GM19023 (cell line): Measurements from ENCODE around the gene PITPNM1.
"Not testable (repeated sequence)": the region's sequence is repeated elsewhere in the genome, so short reads cannot be mapped to it uniquely, and the experiment has no call there.

Experiments
- ATAC-seq: cut with Tn5 transposase; IDR thresholded peaks from one replicate; pipeline ENCODE4 v1.9.1; 2021; ENCODE audit warnings: mild to moderate bottlenecking, moderate library complexity; ENCODE audit not compliant: unreplicated experiment

The PITPNM1 gene

DNA sequence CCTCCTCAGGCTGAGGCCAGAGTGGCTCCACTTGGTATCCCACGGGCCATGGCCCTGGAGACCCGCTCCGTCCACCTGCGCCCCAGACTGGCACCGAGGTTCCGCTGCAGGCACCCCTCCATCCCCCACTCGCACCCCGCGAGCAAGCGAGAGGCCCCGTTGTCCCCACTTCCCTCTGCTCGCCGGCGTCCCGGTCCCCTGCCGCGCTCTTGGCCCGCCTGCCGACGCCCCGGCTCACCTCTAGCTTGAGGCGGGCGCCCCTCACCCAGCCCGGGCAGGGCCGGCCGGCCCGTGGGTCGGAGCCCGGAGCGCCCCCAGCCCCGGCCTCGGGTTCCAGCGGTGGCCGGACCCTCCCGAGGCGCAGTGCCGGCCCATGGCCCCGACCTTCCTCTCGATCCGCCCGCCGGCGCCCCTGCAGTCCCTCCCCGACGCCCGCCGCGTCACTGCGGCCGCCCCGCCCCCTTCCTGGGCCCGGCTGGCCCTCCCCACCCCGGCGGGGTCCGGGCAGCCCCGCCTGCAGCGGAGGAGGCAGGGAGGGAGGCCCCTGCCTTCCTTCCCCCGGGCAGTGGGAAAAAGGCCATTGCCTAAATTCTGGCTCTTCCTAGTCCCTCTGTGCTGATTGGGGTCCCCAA lies at the start of gene PITPNM1:
Gene PITPNM1 (minus strand): TSS at position 414 of the 632 bp plus-strand sequence. CDS start 1,183 bp downstream, outside the sequence.
- ATAC-seq: no peak

DNA sequence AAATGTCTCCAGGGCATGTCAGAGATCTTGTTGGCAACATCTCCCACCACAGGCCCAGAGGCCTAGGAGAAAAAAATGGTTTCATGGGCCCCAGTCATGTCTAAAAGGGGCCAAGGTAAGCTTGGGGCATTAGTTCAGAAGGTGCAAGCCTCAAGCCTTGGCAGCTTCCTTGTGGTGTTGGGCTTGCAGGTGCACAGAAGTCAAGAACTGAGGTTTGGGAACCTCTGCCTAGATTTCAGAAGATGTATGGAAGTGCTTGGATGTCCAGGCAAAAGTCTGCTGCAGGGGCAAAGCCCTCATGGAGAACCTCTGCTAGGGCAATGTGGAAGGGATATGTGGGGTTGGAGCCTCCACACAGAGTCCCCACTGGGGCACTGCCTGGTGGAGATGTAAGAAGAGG lies 46.5 kb upstream of the PITPNM1 start:
- not testable (repeated sequence) for ATAC-seq

DNA sequence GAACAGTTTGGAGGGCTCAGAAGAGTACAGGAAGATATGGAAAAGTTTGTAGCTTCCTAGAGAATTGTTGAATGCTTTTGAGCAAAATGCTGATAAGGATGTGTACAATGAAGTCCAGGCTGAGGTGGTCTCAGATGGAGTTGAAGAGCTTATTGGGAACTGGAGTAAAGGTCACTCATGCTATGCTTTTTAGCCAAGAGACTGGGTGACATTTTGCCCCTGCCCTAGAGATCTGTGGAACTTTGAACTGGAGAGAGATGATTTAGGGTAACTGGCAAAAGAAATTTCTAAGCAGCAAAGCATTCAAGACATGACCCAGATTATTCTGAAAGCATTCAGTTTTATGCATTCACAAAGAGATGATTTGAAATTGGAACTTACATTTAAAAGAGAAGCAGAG lies 46.0 kb upstream of the PITPNM1 start:
- ATAC-seq: no peak

DNA sequence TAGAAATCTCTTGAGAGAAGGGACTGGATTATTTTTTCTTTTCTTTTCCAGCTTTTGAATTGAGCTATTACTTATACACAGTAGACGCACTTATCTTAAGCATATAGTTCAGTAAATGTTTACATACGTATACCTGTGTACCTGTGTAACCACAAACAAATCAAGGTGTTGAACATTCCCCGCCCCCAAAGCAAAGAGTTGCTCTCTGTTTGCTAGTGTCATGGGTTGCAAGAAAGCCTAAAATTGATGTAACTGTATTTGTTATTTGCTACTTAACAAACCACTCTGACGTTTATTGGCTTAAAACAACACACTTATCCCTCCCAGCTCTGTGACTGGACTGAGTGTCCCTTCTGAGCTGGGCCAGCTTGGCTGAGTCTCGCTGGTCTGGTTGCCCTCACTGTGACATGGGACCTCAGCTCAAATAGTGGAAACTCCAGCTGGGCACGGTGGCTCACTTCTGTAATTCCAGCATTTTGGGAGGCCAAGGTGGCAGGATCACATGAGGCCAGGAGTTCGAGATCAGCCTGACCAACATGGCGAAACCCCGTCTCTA lies 43.5 kb upstream of the PITPNM1 start:
- no peak for ATAC-seq

DNA sequence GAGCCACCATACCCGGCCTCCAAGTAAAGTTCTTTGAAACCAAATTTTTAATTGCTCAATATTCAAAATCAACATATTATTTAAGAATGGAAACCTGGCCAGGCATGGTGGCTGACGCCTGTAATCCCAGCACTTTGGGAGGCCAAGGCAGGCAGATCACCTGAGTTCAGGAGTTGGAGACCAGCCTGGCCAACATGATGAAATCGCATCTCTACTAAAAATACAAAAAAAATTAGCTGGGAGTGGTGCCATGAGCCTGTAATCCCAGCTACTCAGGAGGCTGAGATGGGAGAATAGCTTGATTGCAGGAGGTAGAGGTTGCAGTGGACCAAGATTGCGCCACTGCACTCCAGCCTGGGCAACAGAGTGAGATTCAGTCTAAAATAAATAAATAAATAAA lies 42.9 kb upstream of the PITPNM1 start:
- not testable (repeated sequence) for ATAC-seq

DNA sequence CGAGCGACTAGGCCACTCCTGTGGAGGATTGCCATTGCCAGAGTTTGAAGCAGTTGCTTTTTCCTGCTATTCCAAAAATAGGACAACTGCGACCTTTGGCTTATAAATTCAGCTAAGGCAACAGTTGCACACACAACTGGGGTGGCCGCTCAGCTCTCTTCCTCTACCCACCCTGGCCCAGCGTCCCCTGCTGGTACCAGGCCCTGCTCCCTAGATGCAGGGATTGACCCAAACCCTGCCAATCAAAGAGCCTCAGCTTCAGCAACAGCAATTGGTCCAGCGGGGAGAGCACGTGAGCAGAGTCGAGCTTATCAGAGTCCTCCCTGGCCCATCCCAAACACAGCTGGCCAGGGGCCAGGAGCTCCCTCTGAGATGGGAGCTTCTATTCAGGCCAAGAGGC lies 40.1 kb upstream of the PITPNM1 start:
- ATAC-seq: no peak

DNA sequence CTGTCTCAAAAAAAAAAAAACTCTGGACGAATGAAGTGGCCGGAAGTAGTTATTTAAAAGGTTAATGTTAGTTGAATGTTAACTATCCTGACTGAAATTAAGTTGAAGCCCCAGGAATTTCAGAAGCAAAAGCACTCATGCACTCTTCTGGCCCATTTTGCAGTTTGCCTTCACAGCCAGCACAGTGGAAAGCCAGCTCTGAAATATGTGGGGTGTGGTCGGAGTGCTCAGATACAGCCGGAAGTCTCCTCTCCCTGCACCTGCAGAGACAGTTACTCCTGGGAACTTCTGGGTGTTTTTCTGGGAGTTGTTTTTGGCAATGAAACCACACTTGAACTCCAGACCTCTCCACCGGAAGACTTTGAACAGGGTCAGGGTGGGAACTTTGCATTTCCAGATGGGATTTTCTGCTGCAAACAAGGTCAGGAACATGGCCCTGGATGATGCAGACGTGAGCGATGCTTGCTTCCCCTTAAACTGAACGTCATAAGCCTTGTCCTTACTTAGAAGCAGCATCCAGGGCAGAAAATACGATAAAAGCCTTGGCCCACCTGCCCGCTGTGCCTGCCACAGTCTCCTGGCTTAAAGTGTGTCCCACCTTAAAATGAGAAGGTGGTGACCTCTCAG lies 39.6 kb upstream of the PITPNM1 start:
- ATAC-seq: no peak

DNA sequence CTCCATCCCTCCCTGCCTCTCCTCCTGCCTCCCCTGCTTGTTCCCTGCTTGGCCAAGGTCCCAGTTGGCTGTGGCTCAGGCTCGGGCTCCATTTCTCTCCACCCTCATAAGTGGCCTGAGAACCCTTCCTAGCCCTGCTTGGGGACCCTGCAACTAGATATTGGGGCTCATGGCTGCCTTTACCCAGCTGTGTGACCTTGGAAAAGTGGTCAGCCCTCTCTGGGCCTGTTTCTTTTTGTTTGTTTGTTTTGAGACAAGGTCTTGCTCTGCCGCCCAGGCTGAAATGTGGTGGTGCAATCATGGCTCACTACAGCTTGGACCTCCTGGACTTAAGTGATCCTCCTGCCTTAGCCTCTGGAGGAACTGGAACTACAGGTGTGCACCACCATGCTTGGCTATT lies 38.4 kb upstream of the PITPNM1 start:
- no peak for ATAC-seq

DNA sequence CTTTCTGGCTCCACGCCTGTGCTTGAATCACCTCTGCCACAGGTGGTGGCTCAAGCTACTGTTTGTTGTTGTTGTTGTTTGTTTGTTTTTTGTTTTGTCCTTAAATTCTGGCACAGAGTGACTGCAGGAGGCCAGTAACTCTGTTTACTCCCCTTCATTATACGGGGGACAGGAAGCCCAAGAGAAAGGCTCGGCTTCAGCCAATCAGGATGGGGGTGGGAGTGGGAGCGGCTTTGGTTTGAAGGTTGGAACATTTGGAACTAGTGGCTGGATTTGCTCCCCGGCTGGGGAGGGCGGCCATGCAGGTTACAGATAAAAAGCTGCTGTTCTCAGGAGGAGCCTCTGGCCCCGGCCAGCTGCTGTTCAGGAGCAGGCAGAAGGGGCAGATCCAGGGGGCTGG lies 37.8 kb upstream of the PITPNM1 start:
- no peak for ATAC-seq

DNA sequence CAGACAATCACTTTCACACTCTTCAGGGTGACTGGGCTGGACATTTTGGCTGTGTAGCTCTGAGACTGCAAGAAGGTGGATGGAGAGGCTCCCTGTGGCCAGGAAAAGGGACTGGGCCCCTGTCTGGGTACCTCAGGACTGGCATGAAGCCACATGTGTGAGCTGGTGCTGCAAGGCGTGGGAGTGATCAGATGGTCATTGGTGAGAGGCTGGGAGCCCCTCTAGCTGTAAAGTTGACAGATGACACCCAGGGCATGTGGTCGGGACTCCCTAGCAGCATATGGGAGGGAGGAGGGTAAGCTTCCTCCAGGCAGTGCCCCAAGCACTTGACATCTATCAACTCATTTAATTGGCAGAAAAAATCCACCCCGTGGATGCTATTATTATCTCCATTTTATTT lies 37.0 kb upstream of the PITPNM1 start:
- ATAC-seq: no peak

DNA sequence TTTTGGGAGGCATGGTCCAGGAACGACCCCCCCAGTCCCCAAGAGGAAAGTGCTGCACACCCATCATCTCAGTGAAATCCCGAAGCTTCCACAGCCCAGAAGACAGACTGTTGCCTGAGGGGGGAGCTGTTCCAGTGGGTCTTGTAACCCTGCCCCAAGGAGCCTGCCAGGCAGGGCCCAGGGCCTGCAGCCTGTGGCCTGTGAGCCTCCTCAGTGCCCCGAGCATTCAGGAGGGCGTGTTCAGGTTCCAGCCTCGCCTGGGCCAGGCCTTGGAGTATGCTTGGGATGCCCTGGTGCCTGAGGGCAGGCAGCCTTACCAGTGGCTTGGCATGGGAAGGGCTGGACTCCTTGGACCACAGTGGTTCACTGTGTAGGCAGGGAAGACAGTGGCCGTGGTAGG lies 36.0 kb upstream of the PITPNM1 start:
- no peak for ATAC-seq

DNA sequence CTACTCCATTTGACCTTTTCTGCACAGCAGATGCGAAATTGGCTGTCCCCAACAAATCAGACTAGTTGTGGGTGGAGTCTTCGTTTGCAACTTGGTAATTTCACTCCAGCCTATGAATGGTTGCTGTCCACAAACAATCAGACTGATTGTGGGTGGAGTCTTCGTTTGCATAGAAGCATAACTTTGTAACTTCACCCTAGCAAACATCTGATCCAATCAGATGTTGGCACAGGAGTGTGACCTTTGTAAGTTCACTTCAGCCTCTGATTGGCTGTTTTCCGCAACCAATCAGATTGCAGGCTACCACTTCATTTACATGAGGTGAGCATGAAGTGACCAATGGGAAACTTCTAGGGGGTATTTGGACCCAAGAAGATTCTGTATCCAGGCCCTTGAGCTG lies 34.4 kb upstream of the PITPNM1 start:
- ATAC-seq: no peak

DNA sequence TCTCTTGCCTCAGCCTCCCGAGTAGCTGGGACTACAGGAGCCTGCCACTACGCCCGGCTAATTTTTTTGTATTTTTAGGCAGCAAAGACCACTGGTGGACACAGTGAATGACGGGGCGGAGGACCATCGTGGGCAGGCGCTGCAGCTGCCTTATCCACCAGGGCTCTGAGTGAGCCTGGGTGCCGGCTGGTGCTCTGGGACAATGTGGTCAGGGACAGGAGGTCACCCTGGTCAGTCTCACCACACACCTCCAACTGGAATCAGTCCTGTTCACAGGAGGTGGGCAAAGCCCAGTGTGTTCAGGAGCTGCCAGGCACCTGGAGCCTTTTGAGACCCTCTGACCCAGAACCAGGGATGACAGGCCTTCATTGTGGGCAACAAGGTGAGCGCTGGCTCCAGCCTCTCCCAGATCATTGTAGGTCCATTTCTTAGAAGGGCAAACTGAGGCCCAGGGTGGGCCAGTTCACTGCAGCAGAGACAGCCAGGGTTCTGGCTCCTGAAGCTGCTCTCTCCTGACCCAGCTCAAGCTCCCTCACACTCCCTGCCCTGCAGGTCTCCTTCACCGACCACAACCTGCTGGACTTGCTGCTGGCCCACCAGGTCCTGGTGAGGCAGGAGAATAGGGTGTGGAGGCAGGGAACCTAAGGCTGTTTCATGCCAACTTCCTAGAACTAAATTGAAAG lies 33.8 kb upstream of the PITPNM1 start:
- no peak for ATAC-seq

DNA sequence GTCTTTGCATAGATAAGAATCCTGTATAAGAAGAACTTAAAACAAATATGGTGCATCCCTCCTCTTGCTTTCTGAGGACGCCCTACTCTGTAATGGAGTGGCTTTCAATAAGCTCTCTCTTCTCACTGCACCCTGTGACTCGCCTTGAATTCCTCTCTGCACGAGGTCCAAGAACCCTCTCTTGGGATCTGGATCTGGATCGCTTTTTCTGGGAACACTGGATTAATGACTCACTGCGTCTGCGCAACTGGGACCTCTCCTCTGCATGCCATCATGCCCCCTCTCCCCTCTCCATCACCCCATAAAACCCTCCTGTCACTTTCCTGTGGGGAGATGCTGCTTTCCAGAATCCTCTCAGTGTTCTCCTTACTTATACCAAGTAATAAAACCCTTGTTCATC lies 33.1 kb upstream of the PITPNM1 start:
- no peak for ATAC-seq

DNA sequence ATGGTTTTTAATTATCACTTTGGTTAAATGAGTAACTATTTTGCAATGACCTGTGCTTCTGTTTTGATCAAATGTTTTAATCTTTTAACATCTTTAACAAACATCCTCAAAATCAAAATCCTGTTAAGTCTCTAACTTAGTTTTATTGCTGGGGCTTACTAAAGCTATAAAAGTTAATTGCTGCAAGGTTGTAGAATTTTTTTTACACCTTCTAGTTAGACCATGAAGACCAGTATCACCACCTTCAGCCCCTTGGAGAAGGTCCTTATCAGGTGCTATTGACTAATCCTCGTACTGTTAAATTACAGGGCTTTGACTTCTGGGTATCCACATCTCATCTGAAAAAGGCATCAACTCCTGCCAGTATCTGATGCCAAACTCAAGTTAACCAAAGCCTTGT lies 30.4 kb upstream of the PITPNM1 start:
- ATAC-seq: no peak

DNA sequence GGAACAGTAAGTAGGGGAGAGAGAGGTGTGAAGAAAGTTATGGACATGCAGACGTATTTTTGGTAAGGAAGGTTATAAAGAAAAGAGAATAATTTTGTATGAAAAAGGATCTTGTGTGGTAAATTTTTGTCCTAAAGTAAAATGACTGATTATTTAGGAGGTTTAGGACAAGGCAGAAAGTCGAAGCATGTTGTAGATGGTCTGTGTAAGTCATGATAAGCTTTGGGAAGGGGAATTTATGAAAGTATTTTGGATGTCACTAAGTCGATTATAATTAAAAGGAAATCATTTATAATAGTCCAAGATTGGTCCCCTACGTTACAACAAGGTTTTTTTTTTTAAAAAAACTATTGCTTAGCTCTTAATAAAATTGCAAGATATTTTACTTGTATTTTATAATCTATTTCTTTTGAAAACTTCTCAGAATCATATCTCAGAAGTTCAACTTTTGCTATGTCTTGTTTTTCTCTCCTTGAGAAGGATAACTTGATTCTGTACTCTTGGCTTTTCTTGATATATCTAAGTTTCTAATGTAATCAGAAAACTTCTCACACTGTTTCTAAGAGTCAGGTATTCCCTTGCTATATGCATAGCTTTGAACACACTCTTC lies 29.0 kb upstream of the PITPNM1 start:
- no peak for ATAC-seq

DNA sequence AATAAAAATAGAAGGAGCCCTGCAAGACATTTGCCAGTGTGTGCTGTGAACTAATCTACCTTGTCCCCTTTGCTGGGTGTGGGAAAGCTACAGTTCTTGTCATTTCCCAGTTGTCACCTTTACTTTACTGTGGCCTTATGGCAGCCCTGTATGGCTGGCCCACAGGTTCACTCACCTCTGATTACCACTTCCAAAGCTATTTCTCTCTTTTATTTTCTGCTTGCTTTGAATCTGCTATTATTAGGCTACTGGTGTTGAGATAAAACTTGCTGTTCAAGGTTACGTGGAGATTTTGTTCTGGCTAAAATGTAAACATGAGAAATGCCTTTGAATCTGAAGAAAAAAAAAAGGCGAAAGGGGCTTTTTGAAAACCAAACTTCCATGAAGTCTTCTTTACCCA lies 27.7 kb upstream of the PITPNM1 start:
- ATAC-seq: no peak

DNA sequence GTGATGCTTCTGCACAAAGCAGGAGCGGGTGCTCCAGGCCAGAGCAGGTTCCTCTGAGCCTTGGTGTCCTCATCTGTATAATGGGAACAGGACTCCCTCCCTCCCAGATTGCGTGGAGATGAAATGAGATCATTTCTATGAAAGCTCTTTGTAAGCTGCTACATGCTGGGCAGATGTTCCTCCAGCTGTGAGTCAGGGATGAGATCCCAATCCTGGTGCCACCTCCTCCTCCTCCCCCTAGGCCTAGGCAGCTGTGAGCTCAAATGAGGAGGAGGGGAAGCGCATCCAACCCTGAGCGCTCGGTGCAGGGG lies 25.1 kb upstream of the PITPNM1 start:
- ATAC-seq: no peak

DNA sequence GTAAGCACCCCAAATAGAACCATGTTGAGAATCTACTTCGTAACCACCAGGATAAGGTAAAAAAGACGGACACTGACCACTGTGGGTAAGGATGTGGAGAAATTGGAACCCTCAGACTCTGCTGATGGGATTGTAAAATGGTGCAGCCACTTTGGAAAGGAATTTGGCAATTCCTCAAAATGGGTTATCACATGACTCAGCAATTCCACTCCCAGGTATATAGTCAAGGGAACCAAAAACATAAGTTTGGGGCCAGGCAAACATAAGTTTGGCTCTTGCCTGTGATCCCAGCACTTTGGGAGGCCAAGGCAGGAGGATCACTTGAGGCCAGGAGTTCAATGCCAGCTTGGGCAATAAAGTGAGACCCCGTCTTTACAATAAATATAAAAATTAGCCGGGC lies 23.2 kb upstream of the PITPNM1 start:
- ATAC-seq: no peak

DNA sequence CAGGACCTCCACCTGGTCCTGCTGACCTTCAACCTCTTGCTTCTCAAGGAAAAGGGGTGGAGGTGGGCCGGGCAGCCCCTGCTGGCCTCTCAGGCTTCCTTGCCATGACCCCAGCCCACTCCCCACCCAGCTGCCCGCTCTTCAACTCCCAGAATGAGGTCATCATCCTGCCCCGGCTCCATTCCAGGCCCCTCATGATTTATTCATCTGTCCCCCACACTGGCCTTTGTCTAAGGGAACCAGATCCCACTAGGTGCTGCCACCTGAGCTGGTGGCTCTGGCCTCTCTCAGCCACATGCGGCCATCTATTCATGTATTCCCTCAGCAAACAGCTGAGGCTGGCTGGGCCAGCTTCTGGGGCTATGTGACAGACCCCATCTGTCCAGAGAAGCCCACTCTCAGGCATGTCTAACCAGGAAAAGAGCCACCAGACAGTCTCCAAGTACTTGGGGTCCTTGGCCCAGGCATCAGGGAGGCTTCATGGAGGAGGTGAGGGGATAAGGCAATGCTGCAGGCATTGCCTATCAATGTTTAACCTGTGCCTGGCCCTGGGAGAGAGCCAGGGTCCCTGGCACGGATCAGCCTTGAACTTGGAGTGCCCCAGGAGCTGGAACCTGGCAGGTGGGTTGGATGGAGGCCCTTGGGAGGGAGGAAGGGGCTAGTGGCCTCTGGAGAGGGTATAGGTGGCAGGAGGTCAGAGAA lies 20.3 kb upstream of the PITPNM1 start:
- no peak for ATAC-seq

DNA sequence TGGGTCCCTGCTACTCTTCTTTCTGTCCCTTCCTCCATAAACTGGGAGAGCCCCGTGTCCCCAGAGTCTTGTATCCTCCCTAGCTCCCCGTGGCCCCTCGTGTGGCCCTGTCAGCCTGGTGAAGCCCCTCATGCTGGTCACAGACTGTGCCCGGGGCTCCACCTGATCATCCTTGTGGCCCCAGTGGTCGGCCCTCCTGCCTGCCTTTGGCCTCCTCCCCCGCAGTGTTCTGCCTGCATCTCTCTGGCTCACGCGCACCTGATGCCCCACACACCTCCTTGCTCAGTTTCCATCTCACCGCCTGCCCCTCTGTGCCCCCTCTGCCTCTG lies 19.3 kb upstream of the PITPNM1 start:
- ATAC-seq: no peak
